Measurements from ENCODE around the gene KREMEN2. TPM values are rescaled to one million over a fixed set of nuclear protein-coding genes. Genes with fewer than 3 reads are reported as not detected.

The KREMEN2 gene
- total and polyA plus RNA-seq, 9 of the 15 experiments (the other 6 are each of a cell fraction or from before 2014, with no cell fraction given), result 0.04 to 7.7 (median 1.5) TPM; not detected in 1

DNA sequence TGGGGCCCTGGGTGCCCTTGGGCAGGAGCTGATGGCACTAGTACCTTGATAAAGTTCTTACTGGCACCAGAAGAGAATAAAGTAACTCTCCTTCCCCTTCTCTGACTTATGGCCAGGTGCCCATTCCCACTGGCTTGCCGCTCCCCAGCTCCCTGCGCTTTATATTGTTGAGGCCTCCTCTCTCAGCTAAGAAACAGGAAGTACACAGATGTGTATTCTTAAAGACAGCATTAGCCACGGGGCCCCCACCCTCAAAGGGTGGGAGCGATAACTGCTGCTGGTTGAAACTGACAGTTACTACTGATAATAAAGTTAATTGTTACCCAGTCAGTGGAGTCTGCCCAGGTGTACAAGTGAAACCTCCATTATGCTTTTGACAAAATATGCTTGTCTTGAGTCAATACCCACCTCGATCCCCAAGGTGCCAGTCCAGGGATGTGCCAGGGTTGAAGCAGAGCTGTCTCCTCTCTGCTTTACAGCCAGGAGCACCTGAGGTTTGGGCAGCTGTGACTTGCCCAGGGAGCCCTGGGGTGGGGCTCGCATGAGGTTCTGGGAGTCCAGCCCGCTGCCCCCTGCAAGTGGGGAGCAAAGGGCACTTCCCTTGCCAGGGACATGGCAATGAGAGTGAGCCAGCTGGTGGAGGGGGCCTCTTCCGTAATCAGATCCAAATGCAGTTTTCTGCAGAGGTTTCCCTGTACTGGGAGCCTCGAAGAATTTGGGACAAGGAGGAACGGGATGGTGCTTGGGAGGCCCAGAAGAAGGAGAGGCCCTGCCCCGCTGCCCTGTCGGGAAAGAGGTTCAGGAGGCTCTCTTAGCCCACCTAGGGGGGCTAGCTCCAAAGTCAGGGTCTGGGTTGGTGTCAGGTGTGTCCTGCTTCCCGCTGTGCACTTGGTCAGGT is 43.2 kb downstream of the KREMEN2 start (continued):
- TF ChIP-seq, protein P1, sequence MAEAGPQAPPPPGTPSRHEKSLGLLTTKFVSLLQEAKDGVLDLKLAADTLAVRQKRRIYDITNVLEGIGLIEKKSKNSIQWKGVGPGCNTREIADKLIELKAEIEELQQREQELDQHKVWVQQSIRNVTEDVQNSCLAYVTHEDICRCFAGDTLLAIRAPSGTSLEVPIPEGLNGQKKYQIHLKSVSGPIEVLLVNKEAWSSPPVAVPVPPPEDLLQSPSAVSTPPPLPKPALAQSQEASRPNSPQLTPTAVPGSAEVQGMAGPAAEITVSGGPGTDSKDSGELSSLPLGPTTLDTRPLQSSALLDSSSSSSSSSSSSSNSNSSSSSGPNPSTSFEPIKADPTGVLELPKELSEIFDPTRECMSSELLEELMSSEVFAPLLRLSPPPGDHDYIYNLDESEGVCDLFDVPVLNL (CRISPR knock-in tag; IDR thresholded peaks at IDR 0.05; ENCODE audit: low read depth), result no peak
- TF ChIP-seq DDX20 (tag; IDR thresholded peaks at IDR 0.05; ENCODE audit: low read depth), result no peak
- TF ChIP-seq, protein P2, sequence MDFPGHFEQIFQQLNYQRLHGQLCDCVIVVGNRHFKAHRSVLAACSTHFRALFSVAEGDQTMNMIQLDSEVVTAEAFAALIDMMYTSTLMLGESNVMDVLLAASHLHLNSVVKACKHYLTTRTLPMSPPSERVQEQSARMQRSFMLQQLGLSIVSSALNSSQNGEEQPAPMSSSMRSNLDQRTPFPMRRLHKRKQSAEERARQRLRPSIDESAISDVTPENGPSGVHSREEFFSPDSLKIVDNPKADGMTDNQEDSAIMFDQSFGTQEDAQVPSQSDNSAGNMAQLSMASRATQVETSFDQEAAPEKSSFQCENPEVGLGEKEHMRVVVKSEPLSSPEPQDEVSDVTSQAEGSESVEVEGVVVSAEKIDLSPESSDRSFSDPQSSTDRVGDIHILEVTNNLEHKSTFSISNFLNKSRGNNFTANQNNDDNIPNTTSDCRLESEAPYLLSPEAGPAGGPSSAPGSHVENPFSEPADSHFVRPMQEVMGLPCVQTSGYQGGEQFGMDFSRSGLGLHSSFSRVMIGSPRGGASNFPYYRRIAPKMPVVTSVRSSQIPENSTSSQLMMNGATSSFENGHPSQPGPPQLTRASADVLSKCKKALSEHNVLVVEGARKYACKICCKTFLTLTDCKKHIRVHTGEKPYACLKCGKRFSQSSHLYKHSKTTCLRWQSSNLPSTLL (IDR thresholded peaks at IDR 0.05), result no peak
- no peak for TF ChIP-seq GTF2B (IDR thresholded peaks at IDR 0.05; ENCODE audit: extremely low read depth, insufficient read length)
- TF ChIP-seq, protein P3, sequence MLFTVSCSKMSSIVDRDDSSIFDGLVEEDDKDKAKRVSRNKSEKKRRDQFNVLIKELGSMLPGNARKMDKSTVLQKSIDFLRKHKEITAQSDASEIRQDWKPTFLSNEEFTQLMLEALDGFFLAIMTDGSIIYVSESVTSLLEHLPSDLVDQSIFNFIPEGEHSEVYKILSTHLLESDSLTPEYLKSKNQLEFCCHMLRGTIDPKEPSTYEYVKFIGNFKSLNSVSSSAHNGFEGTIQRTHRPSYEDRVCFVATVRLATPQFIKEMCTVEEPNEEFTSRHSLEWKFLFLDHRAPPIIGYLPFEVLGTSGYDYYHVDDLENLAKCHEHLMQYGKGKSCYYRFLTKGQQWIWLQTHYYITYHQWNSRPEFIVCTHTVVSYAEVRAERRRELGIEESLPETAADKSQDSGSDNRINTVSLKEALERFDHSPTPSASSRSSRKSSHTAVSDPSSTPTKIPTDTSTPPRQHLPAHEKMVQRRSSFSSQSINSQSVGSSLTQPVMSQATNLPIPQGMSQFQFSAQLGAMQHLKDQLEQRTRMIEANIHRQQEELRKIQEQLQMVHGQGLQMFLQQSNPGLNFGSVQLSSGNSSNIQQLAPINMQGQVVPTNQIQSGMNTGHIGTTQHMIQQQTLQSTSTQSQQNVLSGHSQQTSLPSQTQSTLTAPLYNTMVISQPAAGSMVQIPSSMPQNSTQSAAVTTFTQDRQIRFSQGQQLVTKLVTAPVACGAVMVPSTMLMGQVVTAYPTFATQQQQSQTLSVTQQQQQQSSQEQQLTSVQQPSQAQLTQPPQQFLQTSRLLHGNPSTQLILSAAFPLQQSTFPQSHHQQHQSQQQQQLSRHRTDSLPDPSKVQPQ (CRISPR knock-in tag; IDR thresholded peaks at IDR 0.05; ENCODE audit: borderline replicate concordance), result no peak
- TF ChIP-seq, protein P4, sequence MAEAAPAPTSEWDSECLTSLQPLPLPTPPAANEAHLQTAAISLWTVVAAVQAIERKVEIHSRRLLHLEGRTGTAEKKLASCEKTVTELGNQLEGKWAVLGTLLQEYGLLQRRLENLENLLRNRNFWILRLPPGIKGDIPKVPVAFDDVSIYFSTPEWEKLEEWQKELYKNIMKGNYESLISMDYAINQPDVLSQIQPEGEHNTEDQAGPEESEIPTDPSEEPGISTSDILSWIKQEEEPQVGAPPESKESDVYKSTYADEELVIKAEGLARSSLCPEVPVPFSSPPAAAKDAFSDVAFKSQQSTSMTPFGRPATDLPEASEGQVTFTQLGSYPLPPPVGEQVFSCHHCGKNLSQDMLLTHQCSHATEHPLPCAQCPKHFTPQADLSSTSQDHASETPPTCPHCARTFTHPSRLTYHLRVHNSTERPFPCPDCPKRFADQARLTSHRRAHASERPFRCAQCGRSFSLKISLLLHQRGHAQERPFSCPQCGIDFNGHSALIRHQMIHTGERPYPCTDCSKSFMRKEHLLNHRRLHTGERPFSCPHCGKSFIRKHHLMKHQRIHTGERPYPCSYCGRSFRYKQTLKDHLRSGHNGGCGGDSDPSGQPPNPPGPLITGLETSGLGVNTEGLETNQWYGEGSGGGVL (CRISPR knock-in tag; IDR thresholded peaks at IDR 0.05), result no peak
- no peak for TF ChIP-seq ZNF12 (CRISPR knock-in tag; IDR thresholded peaks at IDR 0.05)
- TF ChIP-seq MEF2D (tag; conservative IDR thresholded peaks at IDR 0.05; ENCODE audit: low read depth), result peak; percentile 41
- peak; percentile 84 for TF ChIP-seq CHD4 (IDR thresholded peaks at IDR 0.05; ENCODE audit: insufficient read depth, insufficient replicate concordance, low read depth, low read length, poor library complexity, severe bottlenecking)
- TF ChIP-seq HDAC8 (tag; IDR thresholded peaks at IDR 0.05), result no peak
- TF ChIP-seq ZC3H4 (CRISPR knock-in tag; IDR thresholded peaks at IDR 0.05; ENCODE audit: borderline replicate concordance), result no peak
- TF ChIP-seq ZNF77 (CRISPR knock-in tag; IDR thresholded peaks at IDR 0.05), result no peak
- TF ChIP-seq, protein P5, sequence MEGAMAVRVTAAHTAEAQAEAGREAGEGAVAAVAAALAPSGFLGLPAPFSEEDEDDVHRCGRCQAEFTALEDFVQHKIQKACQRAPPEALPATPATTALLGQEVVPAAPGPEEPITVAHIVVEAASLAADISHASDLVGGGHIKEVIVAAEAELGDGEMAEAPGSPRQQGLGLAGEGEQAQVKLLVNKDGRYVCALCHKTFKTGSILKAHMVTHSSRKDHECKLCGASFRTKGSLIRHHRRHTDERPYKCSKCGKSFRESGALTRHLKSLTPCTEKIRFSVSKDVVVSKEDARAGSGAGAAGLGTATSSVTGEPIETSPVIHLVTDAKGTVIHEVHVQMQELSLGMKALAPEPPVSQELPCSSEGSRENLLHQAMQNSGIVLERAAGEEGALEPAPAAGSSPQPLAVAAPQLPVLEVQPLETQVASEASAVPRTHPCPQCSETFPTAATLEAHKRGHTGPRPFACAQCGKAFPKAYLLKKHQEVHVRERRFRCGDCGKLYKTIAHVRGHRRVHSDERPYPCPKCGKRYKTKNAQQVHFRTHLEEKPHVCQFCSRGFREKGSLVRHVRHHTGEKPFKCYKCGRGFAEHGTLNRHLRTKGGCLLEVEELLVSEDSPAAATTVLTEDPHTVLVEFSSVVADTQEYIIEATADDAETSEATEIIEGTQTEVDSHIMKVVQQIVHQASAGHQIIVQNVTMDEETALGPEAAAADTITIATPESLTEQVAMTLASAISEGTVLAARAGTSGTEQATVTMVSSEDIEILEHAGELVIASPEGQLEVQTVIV (CRISPR knock-in tag; IDR thresholded peaks at IDR 0.05; ENCODE audit: borderline replicate concordance), result no peak

All from K562 (cell line).